HepG2 (cell line): Measurements from ENCODE around the gene SERPINA6. TPM values are rescaled to one million over a fixed set of nuclear protein-coding genes. Genes with fewer than 3 reads are reported as not detected.

Experiments
- CBX1 ChIP-seq: IDR thresholded peaks from one replicate; pipeline ENCODE4 v1.6.1; 2016; ENCODE audit warnings: antibody characterized with exemption, low read depth
- KMT2B ChIP-seq: IDR thresholded peaks from 2 replicates; pipeline ENCODE4 v1.6.1; 2016; ENCODE audit warnings: missing genetic modification reagents, missing compliant biosample characterization
- MAX ChIP-seq: IDR thresholded peaks from 2 replicates; pipeline ENCODE4 v1.6.1; 2012; ENCODE audit warnings: inconsistent platforms
- MIER3 ChIP-seq: IDR thresholded peaks from 2 replicates; pipeline ENCODE4 v1.6.1; 2016; ENCODE audit warnings: missing compliant biosample characterization, borderline replicate concordance
- MXD4 ChIP-seq: IDR thresholded peaks from 2 replicates; pipeline ENCODE4 v1.6.1; 2016; ENCODE audit warnings: mild to moderate bottlenecking, missing biosample characterization, missing genetic modification reagents
- NRL ChIP-seq: sonication (generic); formaldehyde crosslinking; IDR thresholded peaks from 2 replicates; pipeline ENCODE4 v1.5.0; 2020; ENCODE audit warnings: missing genetic modification reagents, mild to moderate bottlenecking, moderate library complexity, borderline replicate concordance
- RNF2 ChIP-seq: fragments of 450-650 bp; conservative IDR thresholded peaks from 2 replicates; pipeline ENCODE4 v1.6.1; 2016; ENCODE audit warnings: low read depth
- SIX4 ChIP-seq: sonication (generic); formaldehyde crosslinking; IDR thresholded peaks from 2 replicates; pipeline ENCODE4 v1.4.0; 2020; ENCODE audit warnings: missing genetic modification reagents
- ZFP36L2 ChIP-seq: sonication (generic); formaldehyde crosslinking; IDR thresholded peaks from 2 replicates; pipeline ENCODE4 v1.4.0; 2020; ENCODE audit warnings: missing genetic modification reagents
- ZKSCAN1 ChIP-seq: fragments of 150-350 bp; IDR thresholded peaks from 2 replicates; pipeline ENCODE4 v1.6.1; 2014; ENCODE audit warnings: low read length
- ZMYM3 ChIP-seq: sonication (generic); formaldehyde crosslinking; IDR thresholded peaks from 2 replicates; pipeline ENCODE4 v1.5.1; 2020; ENCODE audit warnings: mild to moderate bottlenecking, missing genetic modification reagents
- ZNF101 ChIP-seq: sonication (generic); formaldehyde crosslinking; IDR thresholded peaks from 2 replicates; pipeline ENCODE4 v1.4.0; 2020; ENCODE audit warnings: mild to moderate bottlenecking, low read depth, missing genetic modification reagents, borderline replicate concordance
- ZNF121 ChIP-seq: sonication (generic); formaldehyde crosslinking; IDR thresholded peaks from 2 replicates; pipeline ENCODE4 v1.5.0; 2020; ENCODE audit warnings: mild to moderate bottlenecking, missing genetic modification reagents
- ZNF232 ChIP-seq: sonication (generic); formaldehyde crosslinking; IDR thresholded peaks from 2 replicates; pipeline ENCODE4 v1.4.0; 2020; ENCODE audit warnings: missing genetic modification reagents, borderline replicate concordance
- ZNF501 ChIP-seq: sonication (generic); formaldehyde crosslinking; IDR thresholded peaks from 2 replicates; pipeline ENCODE4 v1.5.1; 2020; ENCODE audit warnings: mild to moderate bottlenecking, moderate library complexity, missing genetic modification reagents
- ZNF572 ChIP-seq: sonication (generic); formaldehyde crosslinking; IDR thresholded peaks from 2 replicates; pipeline ENCODE4 v1.5.1; 2020; ENCODE audit warnings: mild to moderate bottlenecking, missing genetic modification reagents
- ZNF615 ChIP-seq: sonication (generic); formaldehyde crosslinking; IDR thresholded peaks from 2 replicates; pipeline ENCODE4 v1.5.0; 2020; ENCODE audit warnings: mild to moderate bottlenecking, missing genetic modification reagents, borderline replicate concordance
- polyA plus RNA-seq, 8 experiments: library from polyadenylated mRNA; depleted of rRNA in 3 of 8; stranded (reverse) in 7 of 8; unstranded in 1 of 8; fragments of >200 nt; fragmentation: Illumina TruSeq in 4 of 8; extraction: Trizol in 4 of 8; gene quantifications; 2 replicates each; pipeline versions ENCODE4 v1.2.1 to v1.2.3, GENCODE V29; 2011 to 2016; ENCODE audit warnings: low read depth in 4 of 8, missing spikeins in 1 of 8, mixed read lengths in 1 of 8; ENCODE audit not compliant: insufficient read depth in 1 of 8
- total RNA-seq, 5 experiments: library from RNA; depleted of rRNA; stranded (reverse); fragments of >200 nt; fragmentation: Illumina TruSeq; extraction: Trizol; gene quantifications; 2 replicates each; pipeline ENCODE4 v1.2.3, GENCODE V29; 2016; ENCODE audit warnings: low read depth in 1 of 5
- TF ChIP-seq, protein P1 (sequence below): IDR thresholded peaks from 2 replicates; pipeline ENCODE4 v1.6.1; 2012; ENCODE audit warnings: low read depth, low read length, improper control_type of control experiment
- TF ChIP-seq, protein P2 (sequence below): sonication (generic); formaldehyde crosslinking; IDR thresholded peaks from 2 replicates; pipeline ENCODE4 v1.5.1; 2020; ENCODE audit warnings: mild to moderate bottlenecking, moderate library complexity, missing genetic modification reagents
- TF ChIP-seq, protein P3 (sequence below), 2 experiments: fragments of 450-650 bp in 1 of 2; sonication (generic) in 1 of 2; formaldehyde crosslinking; IDR thresholded peaks; 2 replicates each; pipeline versions ENCODE4 v1.5.0 to v1.8.0; 2020 to 2022; ENCODE audit warnings: mild to moderate bottlenecking in 1 of 2, missing genetic modification reagents in 1 of 2
- TF ChIP-seq, protein P4 (sequence below): sonication (generic); formaldehyde crosslinking; IDR thresholded peaks from 2 replicates; pipeline ENCODE4 v1.4.0; 2020; ENCODE audit warnings: missing genetic modification reagents
- TF ChIP-seq, protein P5 (sequence below): sonication (generic); formaldehyde crosslinking; IDR thresholded peaks from 2 replicates; pipeline ENCODE4 v1.8.0; 2022; ENCODE audit warnings: missing genetic modification reagents, low read depth, mild to moderate bottlenecking, borderline replicate concordance

The SERPINA6 gene
- total and polyA plus RNA-seq, 2 of the 13 experiments (the other 11 are each of a cell fraction or from before 2014, with no cell fraction given): 260 to 333 TPM

DNA sequence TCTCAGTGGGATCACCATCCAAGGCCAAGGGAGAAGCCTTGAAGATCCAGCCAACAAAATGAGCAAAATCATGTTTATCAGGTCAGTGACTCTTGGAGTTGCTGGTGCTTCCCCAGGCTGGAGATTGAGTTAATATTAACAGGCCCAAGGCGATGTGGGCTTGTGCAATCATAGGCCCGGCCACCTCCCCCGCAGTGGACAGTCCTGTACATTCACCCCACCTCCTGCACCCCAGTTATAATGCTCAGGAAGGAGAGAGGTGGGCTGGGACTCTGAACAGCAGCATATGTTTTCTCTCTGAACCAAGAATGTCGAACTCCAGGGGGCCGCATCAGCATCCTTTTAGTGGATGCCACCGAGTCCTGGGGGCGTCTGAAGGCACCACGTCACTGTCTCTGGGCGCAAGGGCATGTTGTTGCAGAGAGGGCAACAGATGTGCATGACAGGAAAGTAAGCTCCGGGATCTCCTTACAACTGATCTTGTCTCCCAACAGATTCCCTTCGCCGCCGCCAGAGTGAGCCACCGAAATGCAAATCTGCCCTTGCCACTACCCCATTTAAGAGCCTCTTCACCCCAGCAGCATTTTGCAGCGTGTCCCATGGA, 32.2 kb upstream of the SERPINA6 start (continued):
- TF ChIP-seq, protein P1, sequence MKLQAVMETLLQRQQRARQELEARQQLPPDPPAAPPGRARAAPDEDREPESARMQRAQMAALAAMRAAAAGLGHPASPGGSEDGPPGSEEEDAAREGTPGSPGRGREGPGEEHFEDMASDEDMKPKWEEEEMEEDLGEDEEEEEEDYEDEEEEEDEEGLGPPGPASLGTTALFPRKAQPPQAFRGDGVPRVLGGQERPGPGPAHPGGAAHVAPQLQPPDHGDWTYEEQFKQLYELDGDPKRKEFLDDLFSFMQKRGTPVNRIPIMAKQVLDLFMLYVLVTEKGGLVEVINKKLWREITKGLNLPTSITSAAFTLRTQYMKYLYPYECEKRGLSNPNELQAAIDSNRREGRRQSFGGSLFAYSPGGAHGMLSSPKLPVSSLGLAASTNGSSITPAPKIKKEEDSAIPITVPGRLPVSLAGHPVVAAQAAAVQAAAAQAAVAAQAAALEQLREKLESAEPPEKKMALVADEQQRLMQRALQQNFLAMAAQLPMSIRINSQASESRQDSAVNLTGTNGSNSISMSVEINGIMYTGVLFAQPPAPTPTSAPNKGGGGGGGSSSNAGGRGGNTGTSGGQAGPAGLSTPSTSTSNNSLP: peak; percentile 74
- TF ChIP-seq CBX1: no peak
- TF ChIP-seq MIER3 (CRISPR knock-in tag): no peak
- no peak for TF ChIP-seq ZNF615 (CRISPR knock-in tag)
- no peak for TF ChIP-seq ZNF101 (CRISPR knock-in tag)
- TF ChIP-seq ZFP36L2: no peak
- TF ChIP-seq ZMYM3 (CRISPR knock-in tag): peak; percentile 54; the same call in 1 of the 2 replicates
- peak; percentile 33; the same call in 1 of the 2 replicates for TF ChIP-seq MAX
- TF ChIP-seq, protein P2, sequence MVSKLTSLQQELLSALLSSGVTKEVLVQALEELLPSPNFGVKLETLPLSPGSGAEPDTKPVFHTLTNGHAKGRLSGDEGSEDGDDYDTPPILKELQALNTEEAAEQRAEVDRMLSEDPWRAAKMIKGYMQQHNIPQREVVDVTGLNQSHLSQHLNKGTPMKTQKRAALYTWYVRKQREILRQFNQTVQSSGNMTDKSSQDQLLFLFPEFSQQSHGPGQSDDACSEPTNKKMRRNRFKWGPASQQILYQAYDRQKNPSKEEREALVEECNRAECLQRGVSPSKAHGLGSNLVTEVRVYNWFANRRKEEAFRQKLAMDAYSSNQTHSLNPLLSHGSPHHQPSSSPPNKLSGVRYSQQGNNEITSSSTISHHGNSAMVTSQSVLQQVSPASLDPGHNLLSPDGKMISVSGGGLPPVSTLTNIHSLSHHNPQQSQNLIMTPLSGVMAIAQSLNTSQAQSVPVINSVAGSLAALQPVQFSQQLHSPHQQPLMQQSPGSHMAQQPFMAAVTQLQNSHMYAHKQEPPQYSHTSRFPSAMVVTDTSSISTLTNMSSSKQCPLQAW (CRISPR knock-in tag): peak; percentile 99
- TF ChIP-seq NRL: peak; percentile 68; the same call in 1 of the 2 replicates
- peak; percentile 78 for TF ChIP-seq ZNF501
- TF ChIP-seq, protein P3, sequence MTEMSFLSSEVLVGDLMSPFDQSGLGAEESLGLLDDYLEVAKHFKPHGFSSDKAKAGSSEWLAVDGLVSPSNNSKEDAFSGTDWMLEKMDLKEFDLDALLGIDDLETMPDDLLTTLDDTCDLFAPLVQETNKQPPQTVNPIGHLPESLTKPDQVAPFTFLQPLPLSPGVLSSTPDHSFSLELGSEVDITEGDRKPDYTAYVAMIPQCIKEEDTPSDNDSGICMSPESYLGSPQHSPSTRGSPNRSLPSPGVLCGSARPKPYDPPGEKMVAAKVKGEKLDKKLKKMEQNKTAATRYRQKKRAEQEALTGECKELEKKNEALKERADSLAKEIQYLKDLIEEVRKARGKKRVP (CRISPR knock-in tag; IDR thresholded peaks at IDR 0.05): peak in 1 of 2 experiments; percentile 56; a peak in 1 of 4 replicates
- TF ChIP-seq ZNF572 (CRISPR knock-in tag): no peak
- TF ChIP-seq, protein P4, sequence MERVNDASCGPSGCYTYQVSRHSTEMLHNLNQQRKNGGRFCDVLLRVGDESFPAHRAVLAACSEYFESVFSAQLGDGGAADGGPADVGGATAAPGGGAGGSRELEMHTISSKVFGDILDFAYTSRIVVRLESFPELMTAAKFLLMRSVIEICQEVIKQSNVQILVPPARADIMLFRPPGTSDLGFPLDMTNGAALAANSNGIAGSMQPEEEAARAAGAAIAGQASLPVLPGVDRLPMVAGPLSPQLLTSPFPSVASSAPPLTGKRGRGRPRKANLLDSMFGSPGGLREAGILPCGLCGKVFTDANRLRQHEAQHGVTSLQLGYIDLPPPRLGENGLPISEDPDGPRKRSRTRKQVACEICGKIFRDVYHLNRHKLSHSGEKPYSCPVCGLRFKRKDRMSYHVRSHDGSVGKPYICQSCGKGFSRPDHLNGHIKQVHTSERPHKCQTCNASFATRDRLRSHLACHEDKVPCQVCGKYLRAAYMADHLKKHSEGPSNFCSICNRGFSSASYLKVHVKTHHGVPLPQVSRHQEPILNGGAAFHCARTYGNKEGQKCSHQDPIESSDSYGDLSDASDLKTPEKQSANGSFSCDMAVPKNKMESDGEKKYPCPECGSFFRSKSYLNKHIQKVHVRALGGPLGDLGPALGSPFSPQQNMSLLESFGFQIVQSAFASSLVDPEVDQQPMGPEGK: peak; percentile 87
- no peak; the same call in 1 of the 2 replicates for TF ChIP-seq ZNF232 (CRISPR knock-in tag)
- no peak for TF ChIP-seq ZKSCAN1
- no peak for TF ChIP-seq KMT2B (CRISPR knock-in tag)
- no peak for TF ChIP-seq RNF2
- peak; percentile 52; the same call in 1 of the 2 replicates for TF ChIP-seq SIX4
- TF ChIP-seq MXD4 (CRISPR knock-in tag): no peak
- TF ChIP-seq, protein P5, sequence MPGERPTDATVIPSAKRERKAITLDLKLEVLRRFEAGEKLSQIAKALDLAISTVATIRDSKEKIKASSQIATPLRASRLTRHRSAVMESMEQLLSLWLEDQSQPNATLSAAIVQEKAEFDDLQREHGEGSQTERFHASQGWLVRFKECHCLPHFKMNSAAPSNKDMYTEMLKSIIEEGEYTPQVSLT (CRISPR knock-in tag): no peak
- TF ChIP-seq ZNF121: 0 out of 2 replicates have a peak, but pooled peaks have one; percentile 11
